Trophoblast cell (in vitro differentiated cells and primary cell): Measurements from ENCODE around the gene CFDP1.

ENCODE experiments used
- DNase-seq, 2 donors: peaks; one replicate each; pipeline ENCODE4 v3.0.0-alpha.2; 2016
- H2AFZ ChIP-seq: 2 replicates; pipeline ENCODE4 v1.6.1; 2013; ENCODE audit warnings: low read length, moderate library complexity, mild to moderate bottlenecking; ENCODE audit not compliant: insufficient read depth, poor library complexity
- H2AK5ac ChIP-seq: 2 replicates; pipeline ENCODE4 v1.6.1; 2013; ENCODE audit warnings: mild to moderate bottlenecking, low read length
- H2BK120ac ChIP-seq: 2 replicates; pipeline ENCODE4 v1.6.1; 2013; ENCODE audit warnings: low read length, mild to moderate bottlenecking, moderate library complexity; ENCODE audit not compliant: insufficient read depth, poor library complexity
- H2BK12ac ChIP-seq: 2 replicates; pipeline ENCODE4 v1.6.1; 2013; ENCODE audit warnings: mild to moderate bottlenecking, low read length, moderate library complexity
- H2BK5ac ChIP-seq: 2 replicates; pipeline ENCODE4 v1.6.1; 2013; ENCODE audit warnings: low read length, low read depth, moderate library complexity, mild to moderate bottlenecking; ENCODE audit not compliant: poor library complexity
- H3K14ac ChIP-seq: 2 replicates; pipeline ENCODE4 v1.6.1; 2013; ENCODE audit warnings: mild to moderate bottlenecking, low read length
- H3K18ac ChIP-seq: 2 replicates; pipeline ENCODE4 v1.6.1; 2013; ENCODE audit warnings: mild to moderate bottlenecking, low read length
- H3K23ac ChIP-seq: 2 replicates; pipeline ENCODE4 v1.6.1; 2013; ENCODE audit warnings: low read length
- H3K27ac ChIP-seq: 2 replicates; pipeline ENCODE4 v1.5.1; 2013; ENCODE audit warnings: low read depth, mild to moderate bottlenecking, inconsistent platforms, low read length, moderate library complexity
- H3K27me3 ChIP-seq: 2 replicates; pipeline ENCODE4 v1.6.1; 2013; ENCODE audit warnings: inconsistent platforms, mild to moderate bottlenecking, low read length, moderate library complexity; ENCODE audit not compliant: insufficient read depth
- H3K36me3 ChIP-seq, 2 experiments: 1 replicate in 1 of 2; 2 replicates in 1 of 2; pipeline ENCODE4 v1.6.1; 2013; ENCODE audit warnings: low read length in 2 of 2, mild to moderate bottlenecking in 2 of 2, moderate library complexity in 1 of 2; ENCODE audit not compliant: insufficient read depth in 2 of 2, control insufficient read depth in 1 of 2
- H3K4ac ChIP-seq: 2 replicates; pipeline ENCODE4 v1.6.1; 2013; ENCODE audit warnings: low read depth, mild to moderate bottlenecking, low read length, moderate library complexity
- H3K4me1 ChIP-seq, 2 experiments: 1 replicate in 1 of 2; 2 replicates in 1 of 2; pipeline ENCODE4 v1.6.1; 2013; ENCODE audit warnings: low read length in 2 of 2, mild to moderate bottlenecking in 2 of 2, moderate library complexity in 1 of 2; ENCODE audit not compliant: insufficient read depth in 2 of 2, control insufficient read depth in 1 of 2
- H3K4me2 ChIP-seq: 2 replicates; pipeline ENCODE4 v1.6.1; 2013; ENCODE audit warnings: inconsistent platforms, mild to moderate bottlenecking, low read length, moderate library complexity
- H3K4me3 ChIP-seq: 2 replicates; pipeline ENCODE4 v1.5.1; 2013; ENCODE audit warnings: mild to moderate bottlenecking, low read depth, low read length, inconsistent platforms
- H3K79me1 ChIP-seq: one replicate; pipeline ENCODE4 v1.6.1; 2013; ENCODE audit warnings: low read length
- H3K79me2 ChIP-seq: 2 replicates; pipeline ENCODE4 v1.6.1; 2013; ENCODE audit warnings: low read length, mild to moderate bottlenecking; ENCODE audit not compliant: control insufficient read depth, insufficient read depth, poor library complexity
- H3K9ac ChIP-seq: 2 replicates; pipeline ENCODE4 v1.6.1; 2013; ENCODE audit warnings: mild to moderate bottlenecking, low read length
- H3K9me3 ChIP-seq: 2 replicates; pipeline ENCODE4 v1.6.1; 2013; ENCODE audit warnings: low read depth, mild to moderate bottlenecking, control low read depth, inconsistent platforms, low read length; ENCODE audit not compliant: insufficient read depth
- H4K12ac ChIP-seq: 2 replicates; pipeline ENCODE4 v1.6.1; 2013; ENCODE audit warnings: low read depth, mild to moderate bottlenecking, low read length, moderate library complexity
- H4K8ac ChIP-seq: 2 replicates; pipeline ENCODE4 v1.6.1; 2013; ENCODE audit warnings: low read depth, mild to moderate bottlenecking, low read length, moderate library complexity
- H4K91ac ChIP-seq: one replicate; pipeline ENCODE4 v1.6.1; 2013; ENCODE audit warnings: low read depth, mild to moderate bottlenecking, low read length, moderate library complexity
- WGBS: extraction: QIAGEN DNeasy Blood & Tissue Kit; methylation state at CpG from one replicate; pipeline ENCODE4 v1.1.7; 2013; ENCODE audit warnings: missing lambda C conversion rate; ENCODE audit not compliant: insufficient read length, insufficient coverage; ENCODE audit errors: extremely low coverage; 5-methylcytosine and 5-hydroxymethylcytosine counted together

Gene CFDP1

DNA sequence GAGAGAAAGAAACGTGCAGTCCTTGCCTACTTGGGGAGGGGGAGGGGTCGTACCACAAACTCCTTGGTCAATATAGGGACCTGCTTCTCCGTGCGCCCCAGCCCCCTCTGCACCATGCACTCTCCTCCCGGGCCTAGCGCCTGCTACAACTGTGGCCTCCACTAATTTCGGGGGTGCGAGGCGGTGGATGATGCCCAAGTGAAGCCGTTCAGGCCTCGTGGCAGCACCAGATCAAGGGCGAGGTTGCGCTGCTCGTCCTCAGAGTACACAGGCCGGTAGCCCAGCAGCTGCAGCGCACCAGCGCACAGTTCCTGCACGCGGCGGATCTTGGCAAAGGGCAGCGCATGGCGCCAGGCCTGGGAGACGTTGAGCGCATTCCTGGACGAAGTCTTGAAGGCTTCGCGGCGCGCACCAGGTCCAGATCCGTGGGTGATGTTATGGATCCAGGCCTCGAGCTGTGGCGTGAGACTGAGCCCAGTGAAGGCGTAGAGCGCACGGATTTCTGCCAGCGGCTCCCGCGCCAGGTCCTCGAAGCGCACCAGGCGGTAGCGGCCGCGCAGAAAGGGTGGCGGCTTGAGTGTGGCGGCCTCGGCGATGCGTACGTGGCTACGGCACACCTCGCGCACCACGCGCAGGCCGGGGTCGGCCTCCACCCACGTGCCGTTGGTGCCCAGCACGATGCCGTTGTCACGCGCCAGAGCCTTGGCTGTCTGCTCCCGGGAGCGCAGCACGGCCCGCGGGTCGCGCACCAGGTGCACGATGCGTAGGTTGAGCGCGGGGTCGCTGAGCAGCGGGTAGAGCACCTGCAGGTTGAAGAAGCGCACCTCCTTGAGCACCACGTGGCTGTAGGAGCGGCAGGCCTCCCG, 45.4 kb upstream of the CFDP1 start:
- Histone ChIP-seq H3K27ac (no peak overlapping the region), H4K91ac (no peak overlapping the region), H3K79me1 (no peaks in the 10 kb centered on the region), H2BK5ac (no peak overlapping the region), H3K9ac (no peak overlapping the region), H2BK120ac (no peak overlapping the region), H3K27me3 (no peaks in the 10 kb centered on the region), H3K4me3 (no peak overlapping the region), H3K18ac (no peak overlapping the region), H3K4me1 (no peaks in the 10 kb centered on the region), H4K8ac (no peak overlapping the region), H3K23ac (no peak overlapping the region), H2AFZ (no peak overlapping the region), H2BK12ac (no peak overlapping the region), H4K12ac (no peak overlapping the region), H3K79me2 (no peaks in the 10 kb centered on the region), H3K4ac (no peak overlapping the region), H3K14ac (no peak overlapping the region), H3K36me3 (no peaks in the 10 kb centered on the region), H3K4me2 (no peak overlapping the region), H3K9me3 (no peaks in the 10 kb centered on the region), H2AK5ac (no peak overlapping the region)
- WGBS = no CpG with 5 or more reads among the region's 80 CpGs
- no peak for DNase-seq

DNA sequence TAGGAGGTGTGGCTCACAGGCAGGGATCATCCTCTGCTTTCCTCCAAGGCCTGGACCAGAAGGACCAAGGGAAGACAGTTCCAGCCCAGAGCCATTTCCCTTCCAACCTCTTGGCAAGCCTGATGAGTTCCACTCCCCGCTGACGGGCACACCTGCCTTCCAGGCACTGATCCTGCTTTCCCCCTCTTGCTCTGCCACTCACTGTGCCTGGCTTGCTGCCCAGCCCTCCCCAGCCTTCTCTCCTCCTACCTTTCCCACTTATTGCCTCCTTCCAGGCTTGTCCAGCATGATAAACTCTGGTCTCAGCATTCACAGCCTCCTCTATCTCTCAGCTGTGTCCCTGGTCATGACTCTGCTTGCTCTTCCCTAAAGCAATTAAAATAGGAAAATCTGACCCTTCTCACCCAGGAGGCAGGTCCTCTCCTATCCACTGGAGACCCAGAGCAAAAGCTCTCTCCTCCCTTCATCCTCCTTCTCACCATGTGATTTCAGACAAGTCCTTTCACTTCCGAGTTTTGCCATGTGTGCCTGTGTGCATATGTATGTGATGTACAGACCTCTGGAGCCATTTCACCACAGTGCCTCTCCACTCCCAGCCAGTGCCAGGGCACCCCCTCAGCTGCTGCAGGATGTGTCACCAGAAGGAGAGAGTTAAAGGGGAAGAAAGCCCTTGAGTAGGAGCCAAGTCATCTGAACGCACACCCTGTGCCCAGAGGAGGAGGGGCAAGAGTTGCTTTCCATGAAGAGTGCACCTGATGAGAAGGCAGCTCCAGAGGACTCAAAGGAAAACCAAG, 44.6 kb upstream of the CFDP1 start:
- H2BK12ac ChIP-seq = no peak overlapping the region
- H3K4me3 ChIP-seq = no peak overlapping the region
- DNase-seq = no peak
- H3K9me3 ChIP-seq = no peaks in the 10 kb centered on the region
- no peak overlapping the region for H2BK120ac ChIP-seq
- H3K27me3 ChIP-seq = no peaks in the 10 kb centered on the region
- H2BK5ac ChIP-seq = no peak overlapping the region
- no peak overlapping the region for H3K27ac ChIP-seq
- no peak overlapping the region for H2AK5ac ChIP-seq
- no CpG with 5 or more reads among the region's 4 CpGs for WGBS
- no peak overlapping the region for H3K9ac ChIP-seq
- no peaks in the 10 kb centered on the region for H3K79me2 ChIP-seq
- H3K79me1 ChIP-seq = no peaks in the 10 kb centered on the region
- no peak overlapping the region for H3K14ac ChIP-seq
- no peaks in the 10 kb centered on the region for H3K36me3 ChIP-seq
- H4K91ac ChIP-seq = no peak overlapping the region
- no peak overlapping the region for H3K18ac ChIP-seq
- no peak overlapping the region for H2AFZ ChIP-seq
- H4K12ac ChIP-seq = no peak overlapping the region
- no peak overlapping the region for H4K8ac ChIP-seq
- H3K4me1 ChIP-seq = no peaks in the 10 kb centered on the region
- no peak overlapping the region for H3K4me2 ChIP-seq
- H3K4ac ChIP-seq = no peak overlapping the region
- H3K23ac ChIP-seq = no peak overlapping the region

DNA sequence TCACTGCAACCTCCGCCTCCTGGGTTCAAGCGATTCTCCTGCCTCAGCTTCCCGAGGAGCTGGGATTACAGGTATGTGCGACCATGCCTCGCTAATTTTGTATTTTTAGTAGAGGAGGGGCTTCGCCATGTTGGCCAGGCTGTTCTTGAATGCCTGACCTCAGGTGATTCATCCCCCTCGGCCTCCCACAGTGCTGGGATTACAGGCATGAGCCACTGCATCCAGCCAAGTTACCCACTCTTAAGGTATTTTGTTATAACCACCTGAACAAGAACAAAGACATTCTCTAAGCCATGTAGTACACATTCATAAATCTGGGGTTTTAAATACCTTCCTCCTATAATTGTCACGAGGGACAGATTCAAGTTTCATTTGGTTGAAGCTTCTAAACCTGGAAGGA, 43.5 kb upstream of the CFDP1 start:
- H3K79me2 ChIP-seq = no peaks in the 10 kb centered on the region
- no peak overlapping the region for H3K23ac ChIP-seq
- no peak overlapping the region for H3K4me3 ChIP-seq
- H3K79me1 ChIP-seq = no peaks in the 10 kb centered on the region
- no peak overlapping the region for H2AFZ ChIP-seq
- H3K18ac ChIP-seq = no peak overlapping the region
- no peaks in the 10 kb centered on the region for H3K36me3 ChIP-seq
- H3K4me2 ChIP-seq = no peak overlapping the region
- no peak overlapping the region for H3K27ac ChIP-seq
- no peak overlapping the region for H3K14ac ChIP-seq
- no peaks in the 10 kb centered on the region for H3K4me1 ChIP-seq
- no peak overlapping the region for H4K91ac ChIP-seq
- no peaks in the 10 kb centered on the region for H3K27me3 ChIP-seq
- no peak overlapping the region for H2AK5ac ChIP-seq
- no peak overlapping the region for H4K12ac ChIP-seq
- no peak overlapping the region for H2BK12ac ChIP-seq
- no peaks in the 10 kb centered on the region for H3K9me3 ChIP-seq
- no peak overlapping the region for H2BK120ac ChIP-seq
- no peak for DNase-seq
- no CpG with 5 or more reads among the region's 8 CpGs for WGBS
- no peak overlapping the region for H4K8ac ChIP-seq
- H3K4ac ChIP-seq = no peak overlapping the region
- H2BK5ac ChIP-seq = no peak overlapping the region
- H3K9ac ChIP-seq = no peak overlapping the region

DNA sequence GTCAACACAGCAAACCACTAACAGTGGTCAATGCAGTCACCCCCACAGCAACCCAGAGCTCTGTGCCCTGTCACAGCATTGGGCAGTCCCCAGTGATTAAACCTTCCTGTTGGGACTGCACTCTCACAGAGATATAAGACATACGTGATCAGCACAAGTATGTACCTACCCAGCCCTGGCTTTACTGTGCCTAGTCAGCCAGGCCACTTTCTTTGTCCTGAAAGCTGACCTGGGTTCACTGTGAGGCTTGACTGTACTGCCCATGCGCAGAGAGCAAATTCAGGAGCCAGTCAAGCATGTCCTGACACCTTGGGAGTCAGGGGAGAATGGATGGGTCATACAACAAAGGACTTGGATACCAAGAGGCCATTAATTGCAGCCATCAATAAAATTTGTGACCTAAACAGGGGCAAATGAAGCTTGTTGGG, 42.1 kb upstream of the CFDP1 start:
- H3K23ac ChIP-seq = no peak overlapping the region
- no peaks in the 10 kb centered on the region for H3K79me1 ChIP-seq
- H3K4me1 ChIP-seq = no peaks in the 10 kb centered on the region
- no peak overlapping the region for H4K12ac ChIP-seq
- H3K79me2 ChIP-seq = no peaks in the 10 kb centered on the region
- no peak overlapping the region for H3K4me3 ChIP-seq
- no peak overlapping the region for H3K18ac ChIP-seq
- H3K9me3 ChIP-seq = no peaks in the 10 kb centered on the region
- H2AFZ ChIP-seq = no peak overlapping the region
- H3K14ac ChIP-seq = no peak overlapping the region
- H4K91ac ChIP-seq = no peak overlapping the region
- H2BK12ac ChIP-seq = no peak overlapping the region
- H2BK5ac ChIP-seq = no peak overlapping the region
- no peak overlapping the region for H3K27ac ChIP-seq
- WGBS = no CpG with 5 or more reads among the region's 2 CpGs
- H3K4me2 ChIP-seq = no peak overlapping the region
- H3K27me3 ChIP-seq = no peaks in the 10 kb centered on the region
- H2BK120ac ChIP-seq = no peak overlapping the region
- H3K4ac ChIP-seq = no peak overlapping the region
- no peaks in the 10 kb centered on the region for H3K36me3 ChIP-seq
- H2AK5ac ChIP-seq = no peak overlapping the region
- H3K9ac ChIP-seq = no peak overlapping the region
- H4K8ac ChIP-seq = no peak overlapping the region
- no peak for DNase-seq
